Esophagus squamous epithelium (tissue), 4 donors: ENCODE data around the gene PTPRQ.

Source experiments
- CTCF ChIP-seq, 6 experiments: fragments of 450-650 bp in 4 of 6; fragments of 200-600 bp in 2 of 6; sonication (generic) in 2 of 6; IDR thresholded peaks; one replicate each; pipeline ENCODE4 v1.5.1; 2016 to 2019; ENCODE audit warnings: antibody characterized with exemption in 6 of 6, mild to moderate bottlenecking in 4 of 6, moderate library complexity in 4 of 6
- POLR2A ChIP-seq, 4 donors: fragments of 450-650 bp; IDR thresholded peaks; one replicate each; pipeline ENCODE4 v1.6.1; 2017; ENCODE audit warnings: antibody characterized with exemption in 4 of 4, mild to moderate bottlenecking in 4 of 4, moderate library complexity in 3 of 4

- TF ChIP-seq CTCF (IDR thresholded peaks at IDR 0.05) (no peak), POLR2A (IDR thresholded peaks at IDR 0.05) (no peak)
Measured at GRCh38 chr12:80676856-80677255, 232.8 kb downstream of the PTPRQ start.
